Keratinocyte (primary cell): ENCODE measurements around the gene ABI2. TPM values are rescaled to one million over a fixed set of nuclear protein-coding genes. Genes with fewer than 3 reads are reported as not detected.

Experiments
- DNase-seq: peaks from one replicate; pipeline ENCODE4 v3.0.0-alpha.2; 2011; ENCODE audit warnings: low read depth, missing footprints, low spot score
- FAIRE-seq: peaks from 2 replicates; lab custom pipeline; 2011; peaks lifted over from hg19 to GRCh38; lab: Jason Lieb, UNC
- H2AFZ ChIP-seq: 2 replicates; pipeline ENCODE4 v1.6.0; 2012; ENCODE audit warnings: low read length, control low read depth, inconsistent platforms; ENCODE audit not compliant: control insufficient read depth
- H3K27ac ChIP-seq: 2 replicates; pipeline ENCODE4 v1.5.1; 2011; ENCODE audit warnings: low read length; ENCODE audit not compliant: control insufficient read depth, insufficient read depth
- H3K27me3 ChIP-seq: 3 replicates; pipeline ENCODE4 v1.6.0; 2011; ENCODE audit warnings: low read length; ENCODE audit not compliant: control insufficient read depth, insufficient read depth; ENCODE audit errors: extremely low read depth
- H3K36me3 ChIP-seq, 2 experiments: 2 replicates in 1 of 2; 3 replicates in 1 of 2; pipeline ENCODE4 v1.5.1; 2011; ENCODE audit warnings: low read length in 2 of 2, mild to moderate bottlenecking in 1 of 2; ENCODE audit not compliant: control insufficient read depth in 2 of 2, insufficient read depth in 2 of 2; ENCODE audit errors: extremely low read depth in 1 of 2
- H3K4me1 ChIP-seq: 3 replicates; pipeline ENCODE4 v1.5.1; 2011; ENCODE audit warnings: low read length; ENCODE audit not compliant: control insufficient read depth, insufficient read depth; ENCODE audit errors: extremely low read depth
- H3K4me2 ChIP-seq: 3 replicates; pipeline ENCODE4 v1.6.0; 2011; ENCODE audit warnings: low read depth, low read length; ENCODE audit not compliant: control insufficient read depth, insufficient read depth; ENCODE audit errors: extremely low read depth
- H3K4me3 ChIP-seq, 3 experiments: fragments of 200-600 bp in 1 of 3; sonication (generic) in 1 of 3; 2 replicates in 2 of 3; 3 replicates in 1 of 3; pipeline ENCODE4 v1.5.1; 2011 to 2016; ENCODE audit warnings: low read length in 3 of 3, mild to moderate bottlenecking in 3 of 3, control low read depth in 2 of 3, inconsistent platforms in 1 of 3, low read depth in 1 of 3, mixed read lengths in 1 of 3, mixed run types in 1 of 3, moderate library complexity in 1 of 3; ENCODE audit not compliant: control insufficient read depth in 2 of 3, insufficient read depth in 2 of 3; ENCODE audit errors: extremely low read depth in 1 of 3
- H3K79me2 ChIP-seq: 2 replicates; pipeline ENCODE4 v1.6.0; 2012; ENCODE audit warnings: low read length; ENCODE audit not compliant: control insufficient read depth, insufficient read depth
- H3K9ac ChIP-seq: 3 replicates; pipeline ENCODE4 v1.6.0; 2011; ENCODE audit warnings: low read length; ENCODE audit not compliant: control insufficient read depth, insufficient read depth; ENCODE audit errors: extremely low read depth
- H3K9me1 ChIP-seq: 3 replicates; pipeline ENCODE4 v1.6.0; 2011; ENCODE audit warnings: low read length; ENCODE audit not compliant: control insufficient read depth, insufficient read depth; ENCODE audit errors: extremely low read depth
- H3K9me3 ChIP-seq: 2 replicates; pipeline ENCODE4 v1.5.1; 2012; ENCODE audit warnings: low read depth, low read length; ENCODE audit not compliant: control insufficient read depth
- H4K20me1 ChIP-seq: 3 replicates; pipeline ENCODE4 v1.6.0; 2011; ENCODE audit warnings: low read length; ENCODE audit not compliant: control insufficient read depth, insufficient read depth; ENCODE audit errors: extremely low read depth
- EZH2 ChIP-seq: IDR thresholded peaks from one replicate; pipeline ENCODE4 v1.6.1; 2012; ENCODE audit warnings: inconsistent platforms, mild to moderate bottlenecking, low read length, moderate library complexity
- dilution Hi-C: fragments of 300-500 bp; cut with MboI; formaldehyde crosslinking; loops from one replicate; pipeline ENCODE4 v1.7.0; 2020; ENCODE audit warnings: low sequenced_read_pairs; ENCODE audit not compliant: extremely low pct_ligation_motif_present
- polyA plus RNA-seq, 5 experiments: library from polyadenylated mRNA; depleted of rRNA in 3 of 5; stranded (reverse) in 3 of 5; stranded (forward) in 1 of 5; unstranded in 1 of 5; fragments of >200 nt; gene quantifications; 1 replicate in 1 of 5; 2 replicates in 3 of 5; 3 replicates in 1 of 5; pipeline versions ENCODE4 v1.2.1 to v1.2.3, GENCODE V29; 2011 to 2012; ENCODE audit warnings: missing spikeins in 2 of 5, low read depth in 1 of 5, low replicate concordance in 1 of 5
- TF ChIP-seq, protein P1 (sequence below), 3 experiments: IDR thresholded peaks in 1 of 3; conservative IDR thresholded peaks in 1 of 3; optimal IDR thresholded peaks in 1 of 3; 2 replicates in 2 of 3; 3 replicates in 1 of 3; pipeline versions ENCODE3 to v1.5.1; 2011; ENCODE audit warnings: low read length in 3 of 3, mild to moderate bottlenecking in 3 of 3, moderate library complexity in 2 of 3, control low read depth in 1 of 3, inconsistent platforms in 1 of 3; ENCODE audit not compliant: insufficient read depth in 2 of 3; ENCODE audit errors: extremely low read depth in 1 of 3

ABI2 gene
- polyA plus RNA-seq, 1 donor (not counting 4 experiments of a cell fraction or from before 2014, with no cell fraction given), result 12.9 TPM

DNA sequence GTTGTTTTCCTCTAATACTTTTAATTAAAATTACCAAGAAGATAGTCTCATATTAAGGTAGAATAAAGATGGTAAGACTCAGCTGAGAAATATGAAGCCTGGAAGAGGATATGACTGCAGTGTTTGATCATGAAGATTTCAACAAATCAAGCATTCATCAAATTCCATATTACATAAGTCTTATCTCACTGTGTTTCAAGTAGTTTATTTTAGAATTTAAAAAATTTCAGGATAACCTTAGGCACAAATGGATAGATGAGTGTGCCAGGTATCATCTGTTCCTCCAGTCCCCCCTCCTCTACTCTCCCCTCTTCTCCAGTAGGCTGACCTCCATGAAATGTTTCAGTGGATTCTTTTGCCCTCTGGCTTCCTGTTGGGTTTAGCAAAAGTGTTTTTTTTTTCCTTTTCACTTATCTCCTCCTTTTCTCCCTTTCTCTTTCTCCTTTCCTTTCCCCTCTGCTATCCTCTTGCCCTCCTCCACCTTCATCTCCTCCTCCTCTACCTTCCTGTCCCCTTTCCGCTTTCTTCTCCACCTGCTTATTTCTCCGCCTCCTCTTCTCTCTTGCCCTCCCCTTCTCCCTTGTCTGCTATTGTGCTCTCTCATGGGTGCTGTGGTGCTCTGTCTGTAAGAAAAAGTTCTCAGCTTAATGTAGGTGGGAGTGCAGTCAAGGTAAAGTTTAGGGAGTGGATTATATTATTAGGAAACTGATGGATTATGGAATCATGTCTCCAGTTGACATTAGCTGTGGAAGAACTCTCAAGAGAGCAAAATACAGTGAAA, 72.8 kb downstream of the ABI2 start:
- Histone ChIP-seq H2AFZ (no peak overlapping the region), H3K27me3 (no peaks in the 10 kb centered on the region), H3K9me3 (peaks cover 2% of the 10 kb centered on the region), H4K20me1 (no peaks in the 10 kb centered on the region), H3K9ac (no peak overlapping the region), H3K9me1 (no peaks in the 10 kb centered on the region), H3K79me2 (no peaks in the 10 kb centered on the region), H3K4me3 (no peak overlapping the region), H3K27ac (no peak overlapping the region), H3K4me1 (peaks cover 12% of the 10 kb centered on the region), H3K36me3 (peaks cover 0 to 2% of the 10 kb centered on the region in 2 experiments), H3K4me2 (no peak overlapping the region)
- no peak for DNase-seq
- dilution Hi-C loops, result no loop called here
- TF ChIP-seq, protein P1, sequence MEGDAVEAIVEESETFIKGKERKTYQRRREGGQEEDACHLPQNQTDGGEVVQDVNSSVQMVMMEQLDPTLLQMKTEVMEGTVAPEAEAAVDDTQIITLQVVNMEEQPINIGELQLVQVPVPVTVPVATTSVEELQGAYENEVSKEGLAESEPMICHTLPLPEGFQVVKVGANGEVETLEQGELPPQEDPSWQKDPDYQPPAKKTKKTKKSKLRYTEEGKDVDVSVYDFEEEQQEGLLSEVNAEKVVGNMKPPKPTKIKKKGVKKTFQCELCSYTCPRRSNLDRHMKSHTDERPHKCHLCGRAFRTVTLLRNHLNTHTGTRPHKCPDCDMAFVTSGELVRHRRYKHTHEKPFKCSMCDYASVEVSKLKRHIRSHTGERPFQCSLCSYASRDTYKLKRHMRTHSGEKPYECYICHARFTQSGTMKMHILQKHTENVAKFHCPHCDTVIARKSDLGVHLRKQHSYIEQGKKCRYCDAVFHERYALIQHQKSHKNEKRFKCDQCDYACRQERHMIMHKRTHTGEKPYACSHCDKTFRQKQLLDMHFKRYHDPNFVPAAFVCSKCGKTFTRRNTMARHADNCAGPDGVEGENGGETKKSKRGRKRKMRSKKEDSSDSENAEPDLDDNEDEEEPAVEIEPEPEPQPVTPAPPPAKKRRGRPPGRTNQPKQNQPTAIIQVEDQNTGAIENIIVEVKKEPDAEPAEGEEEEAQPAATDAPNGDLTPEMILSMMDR (optimal IDR thresholded peaks at IDR 0.05 in 1 of 3, IDR thresholded peaks at IDR 0.05 in 1 of 3, conservative IDR thresholded peaks at IDR 0.05 in 1 of 3; ENCODE audit: extremely low read depth in 1 of 3, insufficient read depth in 2 of 3, low read length in 3 of 3), result no peak
- TF ChIP-seq EZH2, result no peak
- no peak for FAIRE-seq

DNA sequence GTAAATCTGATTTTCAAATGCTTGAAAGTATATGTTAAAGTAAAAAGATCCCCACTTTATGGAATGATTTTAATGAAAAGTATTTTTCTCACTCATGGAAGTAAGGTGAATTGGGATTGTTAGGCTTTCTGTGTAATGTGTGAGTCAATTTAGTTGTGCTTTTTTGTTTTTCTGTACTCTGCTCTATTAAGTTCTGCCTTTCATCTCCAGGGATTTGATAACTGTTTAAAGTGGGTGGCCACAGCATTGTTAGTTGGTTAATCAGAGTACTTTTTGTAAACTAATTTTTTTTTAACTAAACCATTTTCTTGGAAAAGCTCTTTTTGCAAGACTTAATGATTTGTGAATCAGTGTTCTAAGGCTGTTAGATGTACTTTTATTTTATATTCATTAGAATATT, 76.8 kb downstream of the ABI2 start:
- no peaks in the 10 kb centered on the region for H3K9me1 ChIP-seq
- dilution Hi-C loops, result no loop called here
- no peaks in the 10 kb centered on the region for H3K27me3 ChIP-seq
- no peaks in the 10 kb centered on the region for H3K79me2 ChIP-seq
- no peak overlapping the region for H2AFZ ChIP-seq
- H3K4me2 ChIP-seq, result no peak overlapping the region
- FAIRE-seq, result no peak
- H3K36me3 ChIP-seq, result peaks cover 0 to 3% of the 10 kb centered on the region in 2 experiments
- no peak overlapping the region for H3K9ac ChIP-seq
- TF ChIP-seq EZH2, result no peak
- TF ChIP-seq, protein P1 (optimal IDR thresholded peaks at IDR 0.05 in 1 of 3, IDR thresholded peaks at IDR 0.05 in 1 of 3, conservative IDR thresholded peaks at IDR 0.05 in 1 of 3; ENCODE audit: extremely low read depth in 1 of 3, insufficient read depth in 2 of 3, low read length in 3 of 3), result no peak
- H4K20me1 ChIP-seq, result no peaks in the 10 kb centered on the region
- H3K4me3 ChIP-seq, result no peak overlapping the region
- DNase-seq, result no peak
- H3K4me1 ChIP-seq, result peaks cover 12% of the 10 kb centered on the region
- H3K9me3 ChIP-seq, result no peaks in the 10 kb centered on the region
- H3K27ac ChIP-seq, result no peak overlapping the region
